HEK293 (cell line): ENCODE results near the gene CASQ2.

Experiments used
- CTCF ChIA-PET: fragments of 350-600 bp; formaldehyde crosslinking; extraction: SDS; loops from one replicate; lab custom pipeline; 2021; ENCODE audit warnings: antibody characterized with exemption; lab: Yijun Ruan, JAX
- POLR2A ChIA-PET: fragments of 300-600 bp; formaldehyde crosslinking; extraction: SDS; loops from one replicate; lab custom pipeline; 2020; ENCODE audit warnings: antibody characterized with exemption, inconsistent platforms; lab: Yijun Ruan, JAX
- H3K27ac ChIP-seq: fragments of 200-500 bp; sonication (Bioruptor generic); 2 replicates; pipeline ENCODE4 v1.5.1; 2014; ENCODE audit warnings: low read depth, low read length, control low read depth, inconsistent platforms; ENCODE audit errors: extremely low read depth
- H3K36me3 ChIP-seq, 2 experiments: fragments of 200-500 bp in 1 of 2; sonication (Bioruptor generic) in 1 of 2; 1 replicate in 1 of 2; 2 replicates in 1 of 2; pipeline ENCODE4 v1.5.1; 2014 to 2017; ENCODE audit warnings: inconsistent platforms in 2 of 2, low read length in 2 of 2; ENCODE audit not compliant: control insufficient read depth in 2 of 2, insufficient read depth in 1 of 2
- H3K4me1 ChIP-seq: fragments of 200-500 bp; sonication (Bioruptor generic); 2 replicates; pipeline ENCODE4 v1.5.1; 2014; ENCODE audit warnings: mild to moderate bottlenecking, low read length, inconsistent platforms; ENCODE audit not compliant: control insufficient read depth, insufficient read depth
- H3K4me3 ChIP-seq: 2 replicates; pipeline ENCODE4 v1.5.1; 2011; ENCODE audit warnings: low read depth, mild to moderate bottlenecking, control low read depth, low read length, moderate library complexity
- H3K9me3 ChIP-seq: fragments of 200-500 bp; sonication (Bioruptor generic); 2 replicates; pipeline ENCODE4 v1.5.1; 2014; ENCODE audit warnings: low read depth, low read length, inconsistent platforms; ENCODE audit not compliant: control insufficient read depth, insufficient read depth
- GLIS2 ChIP-seq: fragments of 450-650 bp; formaldehyde crosslinking; IDR thresholded peaks from 2 replicates; pipeline ENCODE4 v1.5.1; 2016; ENCODE audit warnings: missing biosample characterization, missing genetic modification characterization
- HOXD13 ChIP-seq: sonication (generic); formaldehyde crosslinking; IDR thresholded peaks from 2 replicates; pipeline ENCODE4 v1.8.0; 2022; ENCODE audit warnings: missing genetic modification reagents, borderline replicate concordance
- KLF7 ChIP-seq: fragments of 450-650 bp; formaldehyde crosslinking; IDR thresholded peaks from 2 replicates; pipeline ENCODE4 v1.5.1; 2016; ENCODE audit warnings: missing biosample characterization, missing genetic modification characterization, borderline replicate concordance
- YY1 ChIP-seq: fragments of 450-650 bp; formaldehyde crosslinking; IDR thresholded peaks from 2 replicates; pipeline ENCODE4 v1.5.1; 2018; ENCODE audit warnings: missing biosample characterization, missing genetic modification characterization
- ZBTB20 ChIP-seq: fragments of 450-650 bp; formaldehyde crosslinking; IDR thresholded peaks from 2 replicates; pipeline ENCODE4 v1.5.1; 2016; ENCODE audit warnings: missing biosample characterization, missing genetic modification characterization
- ZBTB21 ChIP-seq: fragments of 450-650 bp; formaldehyde crosslinking; IDR thresholded peaks from 2 replicates; pipeline ENCODE4 v1.5.1; 2017; ENCODE audit warnings: missing biosample characterization, missing genetic modification characterization
- ZBTB26 ChIP-seq: fragments of 450-650 bp; formaldehyde crosslinking; optimal IDR thresholded peaks from 2 replicates; pipeline ENCODE3; 2016; ENCODE audit warnings: missing biosample characterization, mild to moderate bottlenecking, missing genetic modification characterization
- ZBTB44 ChIP-seq: fragments of 450-650 bp; IDR thresholded peaks from 2 replicates; pipeline ENCODE4 v1.5.1; 2018; ENCODE audit warnings: missing biosample characterization, mild to moderate bottlenecking, missing genetic modification characterization
- ZFP41 ChIP-seq: fragments of 450-650 bp; formaldehyde crosslinking; IDR thresholded peaks from 2 replicates; pipeline ENCODE4 v1.5.1; 2016; ENCODE audit warnings: missing biosample characterization, missing genetic modification characterization, borderline replicate concordance
- ZIC2 ChIP-seq: fragments of 450-650 bp; formaldehyde crosslinking; IDR thresholded peaks from 2 replicates; pipeline ENCODE4 v1.5.1; 2016; ENCODE audit warnings: missing biosample characterization, missing genetic modification characterization
- ZNF112 ChIP-seq: fragments of 450-650 bp; formaldehyde crosslinking; IDR thresholded peaks from 2 replicates; pipeline ENCODE4 v1.5.0; 2017; ENCODE audit warnings: missing biosample characterization, missing genetic modification characterization
- ZNF133 ChIP-seq: fragments of 450-650 bp; formaldehyde crosslinking; IDR thresholded peaks from 2 replicates; pipeline ENCODE4 v1.5.1; 2016; ENCODE audit warnings: missing biosample characterization, missing genetic modification characterization
- ZNF148 ChIP-seq: fragments of 450-650 bp; formaldehyde crosslinking; IDR thresholded peaks from 2 replicates; pipeline ENCODE4 v1.5.0; 2017; ENCODE audit warnings: missing biosample characterization, missing genetic modification characterization, borderline replicate concordance
- ZNF274 ChIP-seq, 2 experiments: fragments of 200-500 bp in 1 of 2; fragments of 450-650 bp in 1 of 2; sonication (Bioruptor generic) in 1 of 2; formaldehyde crosslinking in 1 of 2; IDR thresholded peaks; 2 replicates each; pipeline versions ENCODE4 v1.5.1 to v1.6.1; 2014 to 2016; ENCODE audit warnings: borderline replicate concordance in 1 of 2, inconsistent platforms in 1 of 2, low read length in 1 of 2, missing biosample characterization in 1 of 2, missing genetic modification characterization in 1 of 2
- ZNF391 ChIP-seq: fragments of 450-650 bp; formaldehyde crosslinking; IDR thresholded peaks from 2 replicates; pipeline ENCODE4 v1.5.1; 2016; ENCODE audit warnings: low read depth, missing biosample characterization, missing genetic modification characterization, borderline replicate concordance
- ZNF488 ChIP-seq: fragments of 450-650 bp; formaldehyde crosslinking; IDR thresholded peaks from 2 replicates; pipeline ENCODE4 v1.5.1; 2016; ENCODE audit warnings: missing biosample characterization, missing genetic modification characterization
- ZNF513 ChIP-seq: fragments of 450-650 bp; IDR thresholded peaks from 2 replicates; pipeline ENCODE4 v1.5.1; 2018; ENCODE audit warnings: missing biosample characterization, missing genetic modification characterization
- ZNF549 ChIP-seq: fragments of 450-650 bp; IDR thresholded peaks from 2 replicates; pipeline ENCODE4 v1.5.1; 2018; ENCODE audit warnings: missing biosample characterization, missing genetic modification characterization, mild to moderate bottlenecking, inconsistent platforms, moderate library complexity
- ZNF600 ChIP-seq: fragments of 450-650 bp; formaldehyde crosslinking; IDR thresholded peaks from 2 replicates; pipeline ENCODE4 v1.5.1; 2016; ENCODE audit warnings: missing biosample characterization, missing genetic modification characterization
- ZNF76 ChIP-seq: fragments of 450-650 bp; formaldehyde crosslinking; IDR thresholded peaks from 2 replicates; pipeline ENCODE4; 2016; ENCODE audit warnings: low read depth, missing biosample characterization, missing genetic modification characterization, borderline replicate concordance
- ZNF768 ChIP-seq: fragments of 450-650 bp; formaldehyde crosslinking; IDR thresholded peaks from 2 replicates; pipeline ENCODE4 v1.5.1; 2018; ENCODE audit warnings: missing biosample characterization, mild to moderate bottlenecking, missing genetic modification characterization
- ZNF792 ChIP-seq: fragments of 450-650 bp; formaldehyde crosslinking; IDR thresholded peaks from 2 replicates; pipeline ENCODE4 v1.5.1; 2016; ENCODE audit warnings: missing biosample characterization, missing genetic modification characterization
- ZNF837 ChIP-seq: fragments of 450-650 bp; formaldehyde crosslinking; IDR thresholded peaks from 2 replicates; pipeline ENCODE4 v1.5.1; 2016; ENCODE audit warnings: missing biosample characterization, missing genetic modification characterization

CASQ2 gene

GRCh38 chr1:115702959-115703358 is 65.6 kb downstream of the CASQ2 start:
- Histone ChIP-seq H3K36me3 (no peaks in the 10 kb centered on the region), H3K4me3 (no peak overlapping the region), H3K27ac (no peak overlapping the region), H3K9me3 (no peaks in the 10 kb centered on the region), H3K4me1 (no peaks in the 10 kb centered on the region)
- POLR2A ChIA-PET, result no interaction called here
- CTCF ChIA-PET, result interaction anchor here (0.6 to 1.0 kb wide), 3 partner anchors 95 to 279 kb away, joined by 3 to 5 read pairs (median 3); no protein-coding TSS in a partner anchor
- TF ChIP-seq ZBTB44 (tag by site-specific recombination) (no peak), ZFP41 (tag by site-specific recombination) (no peak), ZNF488 (no peak), GLIS2 (tag by site-specific recombination) (no peak), KLF7 (tag by site-specific recombination) (no peak)
- TF ChIP-seq, all 188 proteins: peak for 0

GRCh38 chr1:115701090-115701489 is 67.4 kb downstream of the CASQ2 start:
- no peak overlapping the region for H3K27ac ChIP-seq
- no peaks in the 10 kb centered on the region for H3K4me1 ChIP-seq
- no peak overlapping the region for H3K4me3 ChIP-seq
- H3K9me3 ChIP-seq, result no peaks in the 10 kb centered on the region
- POLR2A ChIA-PET, result no interaction called here
- no peak for TF ChIP-seq ZNF274 (IDR thresholded peaks at IDR 0.05; ENCODE audit: low read length)
- no peak for TF ChIP-seq ZNF274 (tag by site-specific recombination; IDR thresholded peaks at IDR 0.05; ENCODE audit: borderline replicate concordance)
- TF ChIP-seq ZNF792 (tag by site-specific recombination), result no peak
- peak; percentile 88 for TF ChIP-seq ZNF513 (tag by site-specific recombination)
- TF ChIP-seq ZNF549, result no peak
- no peak for TF ChIP-seq HOXD13 (CRISPR knock-in tag)
- no peak for TF ChIP-seq YY1
- TF ChIP-seq ZBTB26 (tag by site-specific recombination), result no peak
- TF ChIP-seq, all 188 proteins: peak for 1
- H3K36me3 ChIP-seq, result no peaks in the 10 kb centered on the region
- CTCF ChIA-PET, result interaction anchor here (0.6 to 1.4 kb wide), 3 partner anchors 12 to 93 kb away, joined by 3 read pairs; no protein-coding TSS in a partner anchor

GRCh38 chr1:115697619-115698018 is 70.9 kb downstream of the CASQ2 start:
- Histone ChIP-seq H3K9me3 (no peaks in the 10 kb centered on the region), H3K4me3 (no peak overlapping the region), H3K4me1 (no peaks in the 10 kb centered on the region), H3K36me3 (peaks cover 0 to 7% of the 10 kb centered on the region in 2 experiments; a peak in 1 of 3 replicates), H3K27ac (no peak overlapping the region)
- POLR2A ChIA-PET, result no interaction called here
- CTCF ChIA-PET, result no interaction called here
- no peak for TF ChIP-seq ZNF148 (tag by site-specific recombination)
- TF ChIP-seq ZNF112 (tag by site-specific recombination), result no peak
- no peak for TF ChIP-seq ZNF391 (tag by site-specific recombination)
- no peak for TF ChIP-seq ZNF768 (tag by site-specific recombination)
- no peak for TF ChIP-seq ZNF133 (tag by site-specific recombination)
- TF ChIP-seq ZNF837 (tag by site-specific recombination), result no peak
- no peak for TF ChIP-seq ZBTB21 (tag by site-specific recombination)
- TF ChIP-seq ZIC2 (tag by site-specific recombination), result no peak
- TF ChIP-seq ZNF600 (tag by site-specific recombination), result no peak
- TF ChIP-seq ZNF76, result no peak
- TF ChIP-seq ZBTB20 (tag by site-specific recombination), result no peak
